Stimulated activated CD8-positive, alpha-beta memory T cell treated with anti-CD3 and anti-CD28 coated beads, Interleukin-2, amount 100 ng/mL, for 1 hour (primary cell): Measurements from ENCODE around the gene RAB12.
"Not testable (repeated sequence)": the region's sequence is repeated elsewhere in the genome, so short reads cannot be mapped to it uniquely, and the experiment has no call there.

Experiments
- DNase-seq, 2 donors: peaks; one replicate each; pipeline ENCODE4 v3.0.0-alpha.2; 2020; ENCODE audit warnings: low read depth in 2 of 2

Gene RAB12

DNA sequence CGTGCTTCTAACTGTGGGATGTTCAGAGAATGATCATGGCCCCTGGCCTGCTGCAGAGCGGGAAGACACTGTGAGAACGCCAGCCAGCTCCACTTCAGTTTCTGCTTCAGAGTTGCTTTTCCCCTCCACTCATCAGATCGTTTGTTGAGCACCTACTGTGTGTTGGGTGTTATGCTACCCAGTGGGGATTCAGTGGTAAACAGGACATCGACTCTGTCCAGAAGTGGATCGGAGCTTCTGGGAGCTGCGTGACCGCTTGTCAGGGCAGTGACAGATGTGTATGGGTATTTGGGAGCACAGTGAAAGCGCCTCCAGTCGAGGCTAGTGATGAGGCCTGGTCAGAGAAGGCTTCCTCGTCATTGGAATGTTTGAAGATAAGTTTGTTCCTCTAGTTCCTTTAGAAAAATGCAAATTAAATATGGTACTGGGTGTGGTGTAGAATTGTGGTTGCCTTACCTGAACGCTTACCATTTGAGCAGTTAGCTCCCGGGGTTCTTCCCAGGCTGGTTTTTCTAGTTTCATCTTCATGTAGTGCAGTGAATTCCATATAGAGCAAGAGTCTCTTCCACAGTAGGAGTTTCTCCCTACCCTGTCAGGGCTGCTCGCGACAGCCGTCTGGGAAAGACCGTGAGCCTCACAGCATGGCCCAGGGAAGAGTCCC, 2.8 kb downstream of the RAB12 start:
- DNase-seq: no peak

GRCh38 chr18:8614875-8615274, 5.6 kb downstream of the RAB12 start:
- DNase-seq: no peak

DNA sequence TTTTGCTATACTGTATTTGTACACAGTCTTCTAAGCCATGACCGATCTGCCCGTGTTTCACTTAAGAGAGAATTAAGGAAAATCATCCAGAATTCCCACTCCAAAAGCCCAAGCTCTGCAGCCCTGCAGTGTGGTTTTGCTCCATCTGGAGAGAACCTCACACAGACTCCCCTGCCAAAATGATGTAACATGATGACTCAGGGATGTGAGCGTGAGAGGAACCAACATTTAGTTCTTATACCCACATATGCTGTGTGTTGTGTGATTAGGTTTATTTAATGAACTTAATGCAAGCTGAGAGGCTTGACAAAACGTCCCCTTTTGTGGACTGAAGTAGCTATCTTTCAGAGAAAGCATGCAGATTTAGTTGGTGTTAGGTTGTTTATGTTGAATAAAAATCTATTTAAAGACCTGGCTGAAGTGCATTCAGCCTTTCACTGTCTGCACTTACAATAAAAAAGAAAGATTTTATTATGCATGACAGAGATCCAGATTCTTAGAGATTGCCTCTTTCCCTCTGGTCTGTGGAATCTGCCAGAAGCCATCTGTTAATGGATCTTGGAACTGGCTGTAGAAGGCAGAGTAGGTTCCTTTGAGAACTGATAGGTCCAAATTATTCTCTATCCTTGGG, 6.3 kb downstream of the RAB12 start:
- no peak for DNase-seq

- no peak for DNase-seq
These were observed 6.8 kb downstream of the RAB12 start for GRCh38 chr18:8616028-8616401.

GRCh38 chr18:8617907-8618306, 8.7 kb downstream of the RAB12 start:
- no peak for DNase-seq

- no peak for DNase-seq
These were observed 9.8 kb downstream of the RAB12 start for GRCh38 chr18:8619041-8619440.

DNA sequence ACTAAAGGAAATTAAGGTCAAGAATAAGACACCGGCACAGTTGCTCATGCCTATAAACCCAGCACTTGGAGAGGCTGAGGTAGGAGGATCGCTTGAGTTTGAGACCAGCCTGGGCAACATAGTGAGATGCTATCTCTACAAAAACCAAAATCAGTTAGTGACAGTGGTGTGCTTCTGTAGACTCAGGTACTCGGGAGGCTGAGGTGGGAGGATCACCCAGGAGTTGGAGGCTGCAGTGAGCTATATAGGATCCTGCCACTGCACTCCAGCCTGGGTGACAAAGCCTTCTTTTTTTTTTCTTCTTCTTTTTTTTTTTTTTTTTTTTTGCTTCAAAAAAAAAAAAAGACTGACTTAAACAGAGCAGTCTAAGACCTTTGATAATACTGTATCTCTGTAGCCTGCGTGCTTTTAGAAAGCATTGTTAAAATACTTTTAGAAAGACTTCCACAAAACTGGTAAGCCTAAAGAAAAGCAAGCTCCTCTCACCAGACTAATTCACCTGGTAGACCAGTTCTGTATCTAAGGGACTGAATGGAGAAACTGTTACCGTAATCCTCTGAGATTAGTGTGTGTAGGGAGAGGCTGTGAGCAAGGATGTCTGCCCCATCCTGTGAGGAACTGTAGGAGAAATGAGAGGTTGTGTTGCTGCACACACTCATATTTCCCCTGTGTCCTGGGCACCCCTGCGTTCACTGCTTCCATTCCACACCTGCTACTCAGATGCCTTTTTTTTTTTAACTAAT, 10.8 kb downstream of the RAB12 start:
- DNase-seq: no peak

DNA sequence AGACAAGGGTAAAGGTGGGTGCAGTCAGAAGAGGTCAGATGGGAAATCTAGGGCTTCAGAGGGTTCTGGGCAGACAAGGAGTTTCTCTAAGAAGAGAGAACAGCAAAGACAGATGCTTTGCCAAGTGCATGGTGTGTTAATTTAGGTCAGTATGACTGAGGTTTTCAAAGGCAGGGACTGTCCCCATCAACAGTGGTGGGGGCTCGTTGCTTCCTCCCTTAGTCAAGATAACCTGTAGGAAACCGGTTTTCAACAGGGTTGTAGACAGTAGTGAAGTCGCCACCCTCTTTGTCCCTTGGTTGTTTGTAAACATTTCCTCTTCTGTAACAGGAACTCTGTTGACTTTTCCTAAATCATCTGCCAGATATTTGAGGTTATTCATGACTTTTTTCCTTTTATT, 11.6 kb downstream of the RAB12 start:
- no peak for DNase-seq

DNA sequence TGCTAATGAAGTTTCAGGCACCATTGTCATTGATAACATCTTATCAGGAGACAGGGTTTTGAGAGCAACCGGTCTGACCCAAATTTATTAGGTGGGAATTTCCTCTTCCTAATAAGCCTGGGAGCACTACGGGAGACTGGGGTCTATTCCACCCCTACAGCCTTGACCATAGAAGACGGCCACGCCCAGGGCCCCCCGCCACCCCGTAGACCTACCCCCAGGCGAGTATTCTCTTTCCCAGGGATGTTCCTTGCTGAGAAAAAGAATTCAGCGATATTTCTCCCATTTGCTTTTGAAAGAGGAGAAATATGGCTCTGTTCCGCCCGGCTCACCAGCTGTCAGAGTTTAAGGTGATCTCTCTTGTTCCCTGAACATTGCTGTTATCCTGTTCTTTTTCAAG, 13.4 kb downstream of the RAB12 start:
- not testable (repeated sequence) for DNase-seq

DNA sequence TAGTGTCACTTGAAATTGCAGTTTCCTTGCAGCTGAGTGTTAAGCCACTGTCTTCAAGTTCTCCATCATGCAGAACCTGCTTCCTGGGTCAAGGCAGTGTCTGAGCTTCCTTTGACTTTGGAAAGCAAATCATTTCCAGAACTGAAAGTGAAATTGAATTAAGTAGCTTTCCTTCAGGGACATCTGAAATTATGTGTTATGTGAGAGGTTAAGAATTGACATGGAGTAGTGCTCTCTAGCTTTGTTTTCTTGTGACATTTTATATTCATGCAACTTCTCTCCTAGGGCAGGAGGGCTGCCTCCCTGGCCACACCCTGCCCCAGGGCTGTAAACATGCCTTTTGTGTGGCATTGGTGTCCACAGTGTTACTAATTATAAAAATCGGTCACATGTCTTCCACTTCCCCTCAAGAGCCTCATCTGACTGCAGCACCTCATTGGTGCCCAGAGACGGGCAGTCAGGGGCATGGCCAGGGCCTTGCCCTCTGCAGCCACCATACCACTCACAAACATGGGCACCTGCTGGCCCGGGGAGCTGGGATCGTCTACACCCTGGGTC, 14.4 kb downstream of the RAB12 start:
- no peak for DNase-seq

DNA sequence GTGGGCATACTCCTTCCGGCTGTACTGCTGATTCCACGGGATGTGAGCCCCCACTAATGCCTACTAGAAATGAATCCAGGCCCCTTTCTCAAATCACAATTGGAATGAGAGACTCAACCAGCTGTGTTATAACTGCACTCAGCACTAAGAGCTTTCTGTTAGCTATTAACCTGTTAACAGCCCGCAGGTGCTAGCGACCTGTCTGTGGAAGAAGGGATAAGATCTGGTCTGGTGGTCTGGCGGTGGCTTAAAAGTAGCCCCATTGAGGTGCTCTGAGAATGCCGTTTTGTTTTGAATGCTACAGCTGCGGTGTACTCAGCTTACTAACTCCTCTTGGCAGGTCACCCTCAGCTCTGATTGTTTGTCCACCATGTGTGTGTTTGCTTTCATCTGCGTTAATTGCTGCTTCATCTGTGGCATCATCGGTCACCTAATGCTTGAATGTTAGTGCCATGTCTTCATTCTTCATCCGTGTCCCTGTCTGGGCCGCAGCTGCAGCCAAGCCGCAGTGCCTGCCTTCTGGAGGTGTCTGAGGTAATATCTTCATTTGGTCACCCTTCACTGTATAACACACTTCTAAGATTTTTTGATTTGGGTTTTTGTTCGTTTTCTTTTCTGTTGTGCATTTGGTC, 16.3 kb downstream of the RAB12 start:
- no peak for DNase-seq

GRCh38 chr18:8626414-8627106, 17.3 kb downstream of the RAB12 start:
- DNase-seq: no peak

DNA sequence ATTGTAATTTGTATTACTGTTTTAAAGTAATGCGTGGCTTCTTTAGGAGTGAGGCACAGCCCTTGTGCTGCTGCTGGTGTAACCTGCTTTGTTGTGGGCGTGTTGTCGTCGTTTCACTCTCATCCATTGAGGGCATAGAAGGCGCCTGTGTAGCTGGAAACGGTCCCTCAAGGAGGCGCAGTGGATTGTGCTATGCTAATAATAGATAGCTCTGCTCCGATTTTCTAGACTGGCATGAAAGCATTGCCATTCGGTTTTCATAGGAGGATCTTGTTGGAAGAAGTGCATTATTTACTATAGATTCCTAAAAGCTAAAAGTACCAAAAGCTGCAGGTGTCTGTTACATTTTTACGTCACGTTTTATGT, 17.9 kb downstream of the RAB12 start:
- no peak for DNase-seq

DNA sequence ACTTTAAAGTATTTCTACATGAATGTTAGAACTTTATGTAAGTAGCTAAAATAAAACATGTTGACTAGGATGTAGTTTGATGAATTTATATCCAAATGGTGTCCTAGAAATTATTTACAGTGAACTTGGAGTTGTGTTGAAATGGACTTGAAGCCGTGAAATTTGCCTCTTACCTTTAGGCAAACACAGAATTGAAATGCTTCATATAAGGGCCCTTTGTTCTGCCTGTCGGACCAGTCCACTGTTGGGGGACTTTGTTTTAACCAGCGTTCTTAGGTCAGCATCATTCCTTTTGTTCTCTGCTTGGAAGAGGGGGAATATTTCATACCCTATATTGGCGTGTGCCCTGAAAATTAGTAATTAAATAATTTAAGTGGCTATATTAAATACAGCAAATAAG, 18.3 kb downstream of the RAB12 start:
- DNase-seq: no peak

- no peak for DNase-seq
These were observed 20.4 kb downstream of the RAB12 start for GRCh38 chr18:8629602-8630001.

DNA sequence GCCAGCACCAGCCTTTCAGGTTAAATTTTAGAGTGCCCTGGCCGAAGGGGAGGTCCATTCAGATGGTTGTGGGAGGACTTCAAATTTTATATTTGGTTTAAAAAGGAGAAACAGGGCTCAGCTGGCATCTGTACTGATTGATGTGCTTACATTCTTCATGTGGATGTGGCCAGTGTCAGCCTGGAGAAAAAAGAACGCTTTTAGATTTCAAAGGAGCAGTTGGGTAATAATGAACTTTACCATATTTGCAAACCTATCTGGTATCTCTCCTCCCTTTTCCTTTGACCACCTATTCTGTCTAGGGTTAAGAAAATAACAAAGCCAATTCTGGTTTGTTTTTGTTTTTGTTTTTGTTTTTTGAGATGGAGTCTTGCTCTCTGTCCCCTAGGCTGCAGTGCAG, 21.3 kb downstream of the RAB12 start:
- no peak for DNase-seq

DNA sequence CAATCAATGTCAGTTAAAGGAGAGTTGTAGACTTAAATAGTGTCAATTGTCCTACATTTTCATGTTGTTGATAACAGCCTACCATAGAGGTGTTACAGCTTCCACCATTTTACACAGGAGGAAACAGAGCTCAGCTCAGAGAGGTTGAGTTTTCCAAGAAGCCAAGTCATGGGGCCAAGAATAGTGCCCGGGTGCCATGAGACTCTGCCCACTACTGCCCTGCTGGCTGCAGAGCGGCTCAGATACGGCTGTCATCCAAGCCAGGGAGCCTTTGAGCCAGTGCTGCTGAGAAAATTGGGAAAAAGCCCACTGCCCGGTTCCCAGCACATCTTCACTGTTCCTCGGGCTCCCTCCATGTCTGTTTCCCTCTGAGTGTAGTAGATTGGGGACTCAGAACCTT, 22.0 kb downstream of the RAB12 start:
- no peak for DNase-seq

- DNase-seq: no peak
These were observed 23.1 kb downstream of the RAB12 start for GRCh38 chr18:8632386-8632785.

GRCh38 chr18:8634508-8634907, 25.3 kb downstream of the RAB12 start:
- DNase-seq: no peak

DNA sequence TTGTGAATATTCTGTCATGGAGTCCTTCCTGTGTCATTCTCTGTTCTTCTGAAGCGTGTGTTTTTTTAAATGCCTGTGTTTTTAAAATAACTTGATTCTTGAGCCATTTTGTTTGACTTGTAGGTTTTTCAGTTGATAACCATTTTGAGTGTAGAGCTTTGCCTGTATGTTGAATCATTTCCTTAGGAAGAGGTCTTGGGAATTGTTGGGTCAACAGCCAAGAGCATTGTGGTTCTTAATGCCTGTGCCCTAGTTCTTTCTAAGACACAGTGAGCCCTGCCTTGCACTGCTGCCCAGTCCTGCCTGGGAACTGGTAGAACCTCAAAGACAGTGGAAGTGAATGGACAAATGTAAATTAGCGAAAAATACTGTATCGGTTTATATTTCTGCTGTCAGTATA, 25.9 kb downstream of the RAB12 start:
- DNase-seq: no peak

- no peak for DNase-seq
These were observed 30.5 kb downstream of the RAB12 start for GRCh38 chr18:8639762-8640161.

GRCh38 chr18:8643326-8643878, 34.2 kb downstream of the RAB12 start:
- DNase-seq: no peak
